Thyroid gland (tissue), 4 donors: ENCODE data around the gene MEAK7.

ENCODE experiments used
- POLR2A ChIP-seq, 2 donors: fragments of 450-650 bp; IDR thresholded peaks; one replicate each; pipeline ENCODE4 v1.6.1; 2017; ENCODE audit warnings: antibody characterized with exemption in 2 of 2, mild to moderate bottlenecking in 2 of 2, moderate library complexity in 1 of 2
- TF ChIP-seq, protein P1 (sequence below), 6 experiments: fragments of 200-600 bp in 3 of 6; fragments of 450-650 bp in 3 of 6; sonication (generic) in 3 of 6; IDR thresholded peaks; one replicate each; pipeline ENCODE4 v1.5.1; 2016 to 2019; ENCODE audit warnings: antibody characterized with exemption in 6 of 6, mild to moderate bottlenecking in 2 of 6, inconsistent platforms in 1 of 6, moderate library complexity in 1 of 6

DNA sequence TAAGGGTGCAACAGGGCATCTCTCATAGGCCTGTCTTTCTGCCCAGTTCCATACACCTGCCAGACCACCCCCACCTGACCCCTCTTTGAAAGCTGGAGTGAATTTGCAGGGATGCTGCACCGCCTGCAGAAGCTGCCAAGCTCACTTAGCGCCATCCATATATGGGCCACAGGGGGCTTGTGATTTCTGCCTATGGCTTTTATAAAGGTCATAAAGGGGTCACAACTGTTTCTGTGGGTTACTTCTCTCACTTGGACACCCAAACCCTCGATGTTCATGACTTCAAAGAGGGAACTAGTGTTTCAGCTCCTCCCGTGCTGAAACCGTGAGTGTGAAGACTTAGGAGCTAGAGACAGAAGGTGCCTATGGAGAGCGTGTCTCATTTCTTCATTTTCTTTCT, 23.9 kb upstream of the MEAK7 start:
- TF ChIP-seq, protein P1, sequence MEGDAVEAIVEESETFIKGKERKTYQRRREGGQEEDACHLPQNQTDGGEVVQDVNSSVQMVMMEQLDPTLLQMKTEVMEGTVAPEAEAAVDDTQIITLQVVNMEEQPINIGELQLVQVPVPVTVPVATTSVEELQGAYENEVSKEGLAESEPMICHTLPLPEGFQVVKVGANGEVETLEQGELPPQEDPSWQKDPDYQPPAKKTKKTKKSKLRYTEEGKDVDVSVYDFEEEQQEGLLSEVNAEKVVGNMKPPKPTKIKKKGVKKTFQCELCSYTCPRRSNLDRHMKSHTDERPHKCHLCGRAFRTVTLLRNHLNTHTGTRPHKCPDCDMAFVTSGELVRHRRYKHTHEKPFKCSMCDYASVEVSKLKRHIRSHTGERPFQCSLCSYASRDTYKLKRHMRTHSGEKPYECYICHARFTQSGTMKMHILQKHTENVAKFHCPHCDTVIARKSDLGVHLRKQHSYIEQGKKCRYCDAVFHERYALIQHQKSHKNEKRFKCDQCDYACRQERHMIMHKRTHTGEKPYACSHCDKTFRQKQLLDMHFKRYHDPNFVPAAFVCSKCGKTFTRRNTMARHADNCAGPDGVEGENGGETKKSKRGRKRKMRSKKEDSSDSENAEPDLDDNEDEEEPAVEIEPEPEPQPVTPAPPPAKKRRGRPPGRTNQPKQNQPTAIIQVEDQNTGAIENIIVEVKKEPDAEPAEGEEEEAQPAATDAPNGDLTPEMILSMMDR (IDR thresholded peaks at IDR 0.05) = no peak
- no peak for TF ChIP-seq POLR2A (IDR thresholded peaks at IDR 0.05)
